Measurements from ENCODE around the gene SYTL1.

The SYTL1 gene

GRCh38 chr1:27392096-27392777, 50.4 kb downstream of the SYTL1 start, which contains the start of gene GPR3:
GPR3 (plus strand) TSS chr1:27392622; CDS start chr1:27393799, 1,177 bp downstream.
- peak; percentile 49 for TF ChIP-seq CTCF (IDR thresholded peaks at IDR 0.05; ENCODE audit: insufficient read depth, low read depth, low read length, missing control alignments)
- H3K4me3 ChIP-seq (ENCODE audit: low read depth, low read length), result peak within 1 kb of the TSS; percentile 60

GRCh38 chr1:27392778-27393635, 51.2 kb downstream of the SYTL1 start:
- no peak for DNase-seq (ENCODE audit: low read depth)
- TF ChIP-seq CTCF (IDR thresholded peaks at IDR 0.05; ENCODE audit: insufficient read depth, low read depth, low read length, missing control alignments), result peak; percentile 6

More at GRCh38 chr1:27392096-27392777, 50.4 kb downstream of the SYTL1 start, which contains the start of gene GPR3:
- DNase-seq (ENCODE audit: low read depth), result peak; percentile 93

GRCh38 chr1:27393641-27394281, 51.9 kb downstream of the SYTL1 start:
- no peak for TF ChIP-seq CTCF (IDR thresholded peaks at IDR 0.05; ENCODE audit: insufficient read depth, low read depth, low read length, missing control alignments)
- DNase-seq (ENCODE audit: low read depth), result no peak
- H3K4me3 ChIP-seq (ENCODE audit: low read depth, low read length), result no peak overlapping the region

More at GRCh38 chr1:27392778-27393635, 51.2 kb downstream of the SYTL1 start:
- H3K4me3 ChIP-seq (ENCODE audit: low read depth, low read length), result peak overlapping the region; percentile 60

- H3K4me3 ChIP-seq (ENCODE audit: low read depth, low read length), result no peak overlapping the region
- DNase-seq (ENCODE audit: low read depth), result no peak
- TF ChIP-seq CTCF (IDR thresholded peaks at IDR 0.05; ENCODE audit: insufficient read depth, low read depth, low read length, missing control alignments), result no peak
Observed at GRCh38 chr1:27394282-27394658, 52.4 kb downstream of the SYTL1 start.

GRCh38 chr1:27394925-27395324, 53.1 kb downstream of the SYTL1 start:
- DNase-seq (ENCODE audit: low read depth), result no peak
- TF ChIP-seq CTCF (IDR thresholded peaks at IDR 0.05; ENCODE audit: insufficient read depth, low read depth, low read length, missing control alignments), result no peak
- no peak overlapping the region for H3K4me3 ChIP-seq (ENCODE audit: low read depth, low read length)

GRCh38 chr1:27395441-27396195, 53.8 kb downstream of the SYTL1 start:
- DNase-seq (ENCODE audit: low read depth), result peak; percentile 82
- peak; percentile 94 for TF ChIP-seq CTCF (IDR thresholded peaks at IDR 0.05; ENCODE audit: insufficient read depth, low read depth, low read length, missing control alignments)
- no peak overlapping the region for H3K4me3 ChIP-seq (ENCODE audit: low read depth, low read length)
